ENCODE measurements around the gene SMOC2. TPM values are rescaled to one million over a fixed set of nuclear protein-coding genes. Genes with fewer than 3 reads are reported as not detected.
"Not testable (repeated sequence)": the region's sequence is repeated elsewhere in the genome, so short reads cannot be mapped to it uniquely, and the experiment has no call there.

Gene SMOC2
- total RNA-seq, 1 donor from 2014 or later, result not detected

DNA sequence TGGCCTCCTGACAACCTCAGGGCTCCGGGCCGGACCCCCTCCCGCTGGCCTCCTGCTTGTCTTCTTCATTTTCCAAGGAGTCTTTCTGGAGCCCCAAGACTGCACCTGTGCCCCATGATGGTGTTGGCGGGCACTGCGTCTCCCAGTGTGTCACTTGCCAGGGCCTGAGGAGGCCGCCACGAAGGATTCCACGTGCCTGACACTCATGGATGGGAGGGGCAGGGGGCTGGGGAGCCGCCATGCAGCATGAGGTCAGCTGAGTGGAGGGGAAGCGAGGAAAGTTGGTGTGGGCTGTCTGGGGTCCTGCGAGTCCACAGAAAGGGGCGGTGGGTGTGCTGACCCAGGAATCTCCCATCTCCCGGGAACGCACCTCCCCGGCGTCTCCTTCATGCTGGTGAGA is 165.7 kb downstream of the SMOC2 start:
- Mint-ChIP-seq H3K9me3 (ENCODE audit: unreplicated experiment) (no peaks in the 10 kb centered on the region), H3K36me3 (ENCODE audit: low read depth, unreplicated experiment) (no peaks in the 10 kb centered on the region), H3K4me1 (ENCODE audit: unreplicated experiment) (no peaks in the 10 kb centered on the region), H3K27ac (ENCODE audit: unreplicated experiment) (no peak overlapping the region), H3K27me3 (ENCODE audit: unreplicated experiment) (peaks cover 4% of the 10 kb centered on the region), H3K4me3 (ENCODE audit: unreplicated experiment) (no peak overlapping the region)
- TF ChIP-seq, protein P1, sequence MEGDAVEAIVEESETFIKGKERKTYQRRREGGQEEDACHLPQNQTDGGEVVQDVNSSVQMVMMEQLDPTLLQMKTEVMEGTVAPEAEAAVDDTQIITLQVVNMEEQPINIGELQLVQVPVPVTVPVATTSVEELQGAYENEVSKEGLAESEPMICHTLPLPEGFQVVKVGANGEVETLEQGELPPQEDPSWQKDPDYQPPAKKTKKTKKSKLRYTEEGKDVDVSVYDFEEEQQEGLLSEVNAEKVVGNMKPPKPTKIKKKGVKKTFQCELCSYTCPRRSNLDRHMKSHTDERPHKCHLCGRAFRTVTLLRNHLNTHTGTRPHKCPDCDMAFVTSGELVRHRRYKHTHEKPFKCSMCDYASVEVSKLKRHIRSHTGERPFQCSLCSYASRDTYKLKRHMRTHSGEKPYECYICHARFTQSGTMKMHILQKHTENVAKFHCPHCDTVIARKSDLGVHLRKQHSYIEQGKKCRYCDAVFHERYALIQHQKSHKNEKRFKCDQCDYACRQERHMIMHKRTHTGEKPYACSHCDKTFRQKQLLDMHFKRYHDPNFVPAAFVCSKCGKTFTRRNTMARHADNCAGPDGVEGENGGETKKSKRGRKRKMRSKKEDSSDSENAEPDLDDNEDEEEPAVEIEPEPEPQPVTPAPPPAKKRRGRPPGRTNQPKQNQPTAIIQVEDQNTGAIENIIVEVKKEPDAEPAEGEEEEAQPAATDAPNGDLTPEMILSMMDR (IDR thresholded peaks at IDR 0.05; ENCODE audit: unreplicated experiment), result no peak
- no peak for DNase-seq (ENCODE audit: low spot score)

DNA sequence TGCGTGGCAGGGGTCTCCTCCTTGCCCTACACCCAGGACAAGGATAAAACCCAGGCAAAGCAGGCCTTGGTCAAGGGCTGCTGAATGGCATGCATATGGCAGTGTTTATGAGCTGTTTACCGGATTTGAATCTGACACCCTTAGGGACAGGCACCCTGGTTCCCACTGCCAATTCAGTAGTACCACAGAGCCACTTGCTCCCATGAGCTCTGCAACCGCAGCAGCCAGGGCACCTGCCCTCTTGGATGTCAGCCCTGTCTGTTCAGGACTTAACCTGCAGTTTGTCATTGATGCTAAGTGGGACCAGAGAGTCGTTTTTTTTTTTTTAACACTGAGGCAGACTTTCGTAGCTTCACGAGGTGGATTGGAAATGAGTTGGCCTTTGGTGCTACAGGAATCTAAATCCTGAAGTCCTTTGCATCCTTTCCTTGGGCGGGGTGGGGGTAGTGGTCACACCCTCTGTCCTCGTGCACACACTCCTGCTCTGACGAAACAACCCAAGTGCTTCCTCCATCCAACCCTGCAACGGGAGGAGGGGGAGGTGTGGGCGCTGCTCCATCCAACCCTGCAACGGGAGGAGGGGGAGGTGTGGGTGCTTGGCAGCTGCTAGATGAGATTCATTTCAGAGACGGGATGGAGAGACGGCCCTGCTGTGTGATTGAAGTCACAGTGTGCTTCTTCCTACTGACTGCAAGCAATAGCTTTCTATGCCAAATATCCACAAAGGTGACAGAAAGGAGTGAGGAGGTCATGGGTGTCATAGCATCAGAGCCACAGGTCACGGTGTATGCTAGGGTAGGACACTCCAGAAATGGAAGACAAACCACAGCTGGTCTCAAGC is 166.5 kb downstream of the SMOC2 start:
- Mint-ChIP-seq H3K4me3 (ENCODE audit: unreplicated experiment) (no peak overlapping the region), H3K27ac (ENCODE audit: unreplicated experiment) (no peak overlapping the region), H3K9me3 (ENCODE audit: unreplicated experiment) (no peaks in the 10 kb centered on the region), H3K4me1 (ENCODE audit: unreplicated experiment) (no peaks in the 10 kb centered on the region), H3K36me3 (ENCODE audit: low read depth, unreplicated experiment) (no peaks in the 10 kb centered on the region), H3K27me3 (ENCODE audit: unreplicated experiment) (peaks cover 4% of the 10 kb centered on the region)
- TF ChIP-seq, protein P1 (IDR thresholded peaks at IDR 0.05; ENCODE audit: unreplicated experiment), result no peak
- no peak for DNase-seq (ENCODE audit: low spot score)

DNA sequence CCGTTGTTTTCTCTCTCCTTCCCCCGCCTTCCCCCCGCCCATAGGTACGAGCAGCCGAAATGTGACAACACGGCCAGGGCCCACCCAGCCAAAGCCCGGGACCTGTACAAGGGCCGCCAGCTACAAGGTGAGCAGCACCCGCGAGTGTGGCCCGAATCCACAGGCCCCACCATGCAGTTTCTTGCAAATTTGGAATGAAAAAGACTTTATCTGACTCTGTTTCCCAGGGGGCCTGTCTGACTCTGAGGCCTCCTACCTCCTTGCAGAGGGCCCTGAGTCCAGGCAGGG is 167.1 kb downstream of the SMOC2 start:
- Mint-ChIP-seq H3K4me3 (ENCODE audit: unreplicated experiment) (no peak overlapping the region), H3K4me1 (ENCODE audit: unreplicated experiment) (no peaks in the 10 kb centered on the region), H3K27ac (ENCODE audit: unreplicated experiment) (no peak overlapping the region), H3K36me3 (ENCODE audit: low read depth, unreplicated experiment) (no peaks in the 10 kb centered on the region), H3K9me3 (ENCODE audit: unreplicated experiment) (no peaks in the 10 kb centered on the region), H3K27me3 (ENCODE audit: unreplicated experiment) (peaks cover 4% of the 10 kb centered on the region)
- TF ChIP-seq, protein P1 (IDR thresholded peaks at IDR 0.05; ENCODE audit: unreplicated experiment), result no peak
- DNase-seq (ENCODE audit: low spot score), result no peak

DNA sequence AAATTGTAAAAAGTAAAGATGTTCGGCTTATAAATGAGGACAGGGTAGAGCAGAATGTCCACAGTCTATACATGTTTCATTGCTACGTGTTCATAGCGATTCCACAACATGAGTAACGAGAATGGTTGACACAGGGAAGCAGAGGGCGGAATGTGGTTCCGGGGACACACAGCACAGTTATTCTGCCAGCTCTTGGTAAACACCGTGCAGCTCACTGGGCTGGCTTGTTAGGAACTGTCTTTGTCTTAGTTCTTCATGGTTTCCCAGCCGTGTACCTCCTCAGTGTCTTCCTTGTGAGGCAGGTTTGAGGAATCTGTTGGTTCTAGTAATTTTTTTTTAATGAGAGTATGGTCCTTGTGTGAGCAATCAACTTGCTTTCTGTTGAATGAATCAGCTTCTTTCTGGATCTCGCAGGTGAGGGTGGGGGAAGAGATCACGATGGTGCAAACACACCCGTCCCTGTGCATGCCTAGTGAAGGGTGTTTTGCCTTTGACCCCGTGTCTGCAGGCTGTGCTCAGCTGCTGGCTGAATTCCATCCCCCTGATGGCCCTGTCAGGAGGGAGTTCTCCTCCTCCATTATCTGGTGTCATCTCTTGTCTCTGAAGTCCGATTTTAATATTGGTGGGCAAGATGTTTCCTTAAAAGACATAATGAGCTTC is 168.2 kb downstream of the SMOC2 start:
- TF ChIP-seq, protein P1 (IDR thresholded peaks at IDR 0.05; ENCODE audit: unreplicated experiment), result no peak
- DNase-seq (ENCODE audit: low spot score), result no peak
- Mint-ChIP-seq H3K9me3 (ENCODE audit: unreplicated experiment) (no peaks in the 10 kb centered on the region), H3K4me1 (ENCODE audit: unreplicated experiment) (no peaks in the 10 kb centered on the region), H3K36me3 (ENCODE audit: low read depth, unreplicated experiment) (no peaks in the 10 kb centered on the region), H3K4me3 (ENCODE audit: unreplicated experiment) (no peak overlapping the region), H3K27ac (ENCODE audit: unreplicated experiment) (no peak overlapping the region), H3K27me3 (ENCODE audit: unreplicated experiment) (peaks cover 5% of the 10 kb centered on the region)

DNA sequence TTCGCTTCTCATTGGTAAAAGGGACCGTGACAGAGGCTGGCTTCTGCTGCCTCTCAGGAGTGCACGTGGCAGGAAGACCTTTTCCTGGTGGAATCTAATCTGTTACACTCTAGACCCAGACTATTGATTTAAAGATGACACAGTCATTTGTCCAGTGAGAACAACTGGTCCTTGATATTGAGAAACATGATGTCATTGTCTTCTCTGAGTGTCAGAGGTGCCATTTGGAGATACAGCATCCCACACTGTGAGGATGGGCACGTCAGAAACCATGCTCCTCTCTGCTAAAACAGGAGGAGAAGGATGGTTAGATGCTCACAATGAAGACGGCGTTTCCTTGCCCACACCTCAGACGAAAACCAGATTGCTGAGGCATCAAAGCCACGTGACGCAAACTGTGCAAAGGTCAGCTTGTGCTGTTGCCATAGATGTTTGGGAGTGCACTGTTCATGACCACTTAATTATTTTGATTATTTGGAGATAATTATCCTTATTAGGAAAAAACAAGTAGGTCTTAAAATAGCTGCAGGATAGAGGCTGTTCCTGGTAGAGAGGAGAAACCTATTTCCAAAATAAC is 169.0 kb downstream of the SMOC2 start:
- H3K36me3 Mint-ChIP-seq (ENCODE audit: low read depth, unreplicated experiment), result no peaks in the 10 kb centered on the region
- no peaks in the 10 kb centered on the region for H3K4me1 Mint-ChIP-seq (ENCODE audit: unreplicated experiment)
- H3K4me3 Mint-ChIP-seq (ENCODE audit: unreplicated experiment), result no peak overlapping the region
- DNase-seq (ENCODE audit: low spot score), result no peak
- H3K9me3 Mint-ChIP-seq (ENCODE audit: unreplicated experiment), result no peaks in the 10 kb centered on the region
- H3K27me3 Mint-ChIP-seq (ENCODE audit: unreplicated experiment), result peaks cover 5% of the 10 kb centered on the region
- TF ChIP-seq, protein P1 (IDR thresholded peaks at IDR 0.05; ENCODE audit: unreplicated experiment), result no peak
- no peak overlapping the region for H3K27ac Mint-ChIP-seq (ENCODE audit: unreplicated experiment)

DNA sequence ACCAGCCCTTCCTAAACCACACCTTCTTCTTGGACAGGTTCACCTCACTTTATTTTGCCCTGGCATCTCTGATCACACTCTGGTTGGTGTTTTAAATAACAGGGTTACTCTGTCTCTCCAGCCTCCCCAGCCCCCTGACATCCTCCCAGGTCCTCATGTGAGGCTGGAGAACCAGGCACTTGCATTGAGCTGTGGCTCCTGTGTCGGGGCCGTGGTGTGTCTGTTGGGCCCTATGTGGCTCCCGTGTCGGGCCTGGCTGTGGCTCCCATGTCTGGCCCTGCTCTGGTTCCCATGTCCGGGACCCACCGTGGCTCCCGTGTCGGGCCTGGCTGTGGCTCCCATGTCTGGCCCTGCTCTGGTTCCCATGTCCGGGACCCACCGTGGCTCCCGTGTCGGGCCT is 170.0 kb downstream of the SMOC2 start:
- H3K4me1 Mint-ChIP-seq (ENCODE audit: unreplicated experiment); DNase-seq (ENCODE audit: low spot score); H3K27ac Mint-ChIP-seq (ENCODE audit: unreplicated experiment); H3K4me3 Mint-ChIP-seq (ENCODE audit: unreplicated experiment); H3K36me3 Mint-ChIP-seq (ENCODE audit: low read depth, unreplicated experiment); H3K9me3 Mint-ChIP-seq (ENCODE audit: unreplicated experiment): not testable (repeated sequence)
- peaks cover 10% of the 10 kb centered on the region for H3K27me3 Mint-ChIP-seq (ENCODE audit: unreplicated experiment)
